Fibroblast of lung (primary cell): ENCODE measurements around the gene ABHD6.

Source experiments
- EZH2 ChIP-seq: IDR thresholded peaks from 2 replicates; pipeline ENCODE4 v1.5.1; 2012; ENCODE audit warnings: low read length, control low read depth, mild to moderate bottlenecking; ENCODE audit errors: missing control alignments
- TF ChIP-seq, protein P1 (sequence below), 2 donors: IDR thresholded peaks in 1 of 2; conservative IDR thresholded peaks in 1 of 2; 1 replicate in 1 of 2; 2 replicates in 1 of 2; pipeline ENCODE4 v1.5.1; 2011 to 2012; ENCODE audit warnings: low read length in 2 of 2, control low read depth in 1 of 2, inconsistent platforms in 1 of 2, low read depth in 1 of 2, mild to moderate bottlenecking in 1 of 2

DNA sequence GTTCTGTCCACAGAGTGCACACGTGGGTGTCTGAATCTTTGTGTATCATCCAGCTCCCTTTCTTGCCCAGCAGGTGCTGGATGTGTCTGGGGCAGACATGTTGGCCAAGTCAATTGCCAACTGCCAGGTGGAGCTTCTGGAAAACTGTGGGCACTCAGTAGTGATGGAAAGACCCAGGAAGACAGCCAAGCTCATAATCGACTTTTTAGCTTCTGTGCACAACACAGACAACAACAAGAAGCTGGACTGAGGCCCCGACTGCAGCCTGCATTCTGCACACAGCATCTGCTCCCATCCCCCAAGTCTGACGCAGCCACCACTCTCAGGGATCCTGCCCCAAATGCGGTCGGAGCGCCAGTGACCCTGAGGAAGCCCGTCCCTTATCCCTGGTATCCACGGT, 55.9 kb downstream of the ABHD6 start:
- TF ChIP-seq, protein P1, sequence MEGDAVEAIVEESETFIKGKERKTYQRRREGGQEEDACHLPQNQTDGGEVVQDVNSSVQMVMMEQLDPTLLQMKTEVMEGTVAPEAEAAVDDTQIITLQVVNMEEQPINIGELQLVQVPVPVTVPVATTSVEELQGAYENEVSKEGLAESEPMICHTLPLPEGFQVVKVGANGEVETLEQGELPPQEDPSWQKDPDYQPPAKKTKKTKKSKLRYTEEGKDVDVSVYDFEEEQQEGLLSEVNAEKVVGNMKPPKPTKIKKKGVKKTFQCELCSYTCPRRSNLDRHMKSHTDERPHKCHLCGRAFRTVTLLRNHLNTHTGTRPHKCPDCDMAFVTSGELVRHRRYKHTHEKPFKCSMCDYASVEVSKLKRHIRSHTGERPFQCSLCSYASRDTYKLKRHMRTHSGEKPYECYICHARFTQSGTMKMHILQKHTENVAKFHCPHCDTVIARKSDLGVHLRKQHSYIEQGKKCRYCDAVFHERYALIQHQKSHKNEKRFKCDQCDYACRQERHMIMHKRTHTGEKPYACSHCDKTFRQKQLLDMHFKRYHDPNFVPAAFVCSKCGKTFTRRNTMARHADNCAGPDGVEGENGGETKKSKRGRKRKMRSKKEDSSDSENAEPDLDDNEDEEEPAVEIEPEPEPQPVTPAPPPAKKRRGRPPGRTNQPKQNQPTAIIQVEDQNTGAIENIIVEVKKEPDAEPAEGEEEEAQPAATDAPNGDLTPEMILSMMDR (conservative IDR thresholded peaks at IDR 0.05 in 1 of 2, IDR thresholded peaks at IDR 0.05 in 1 of 2; ENCODE audit: low read depth in 1 of 2, low read length in 2 of 2): no peak
- TF ChIP-seq EZH2: no peak
